SK-N-SH (cell line): ENCODE results near the gene PPP1R27. TPM values are rescaled to one million over a fixed set of nuclear protein-coding genes. Genes with fewer than 3 reads are reported as not detected.

Experiments used
- CTCF ChIA-PET: fragments of 300-600, 350-600 bp; formaldehyde crosslinking; extraction: SDS; loops from one replicate; lab custom pipeline; 2021; lab: Yijun Ruan, JAX
- POLR2A ChIA-PET: fragments of 350-600 bp; sonication (Branson Sonifier 250); formaldehyde crosslinking; extraction: SDS; loops from one replicate; lab custom pipeline; 2020; ENCODE audit warnings: antibody characterized with exemption, inconsistent platforms; lab: Yijun Ruan, JAX
- DNase-seq: peaks from one replicate; pipeline ENCODE4 v3.0.0; 2012
- H2AFZ ChIP-seq: fragments of 200-600 bp; sonication (generic); 2 replicates; pipeline ENCODE4 v1.8.1; 2016; ENCODE audit warnings: antibody characterized with exemption, mild to moderate bottlenecking, low read depth
- H3F3A ChIP-seq: fragments of 200-600 bp; sonication (generic); replicated peaks from 2 replicates; pipeline ENCODE3; 2016; ENCODE audit warnings: antibody characterized with exemption, mild to moderate bottlenecking; ENCODE audit not compliant: insufficient read depth
- H3K27ac ChIP-seq, 2 experiments: fragments of 200-500 bp in 1 of 2; fragments of 200-600 bp in 1 of 2; sonication (Bioruptor generic) in 1 of 2; sonication (generic), shearing (Covaris generic) in 1 of 2; 2 replicates each; pipeline versions ENCODE4 v1.5.1 to v1.6.1; 2014 to 2016; ENCODE audit warnings: low read depth in 2 of 2, inconsistent platforms in 1 of 2, low read length in 1 of 2, mild to moderate bottlenecking in 1 of 2, mixed read lengths in 1 of 2
- H3K27me3 ChIP-seq: fragments of 200-600 bp; sonication (generic), shearing (Covaris generic); 2 replicates; pipeline ENCODE4 v1.6.1; 2016; ENCODE audit warnings: mixed run types; ENCODE audit not compliant: insufficient read depth
- H3K36me3 ChIP-seq, 2 experiments: fragments of 200-500 bp in 1 of 2; fragments of 200-600 bp in 1 of 2; sonication (Bioruptor generic) in 1 of 2; sonication (generic) in 1 of 2; replicated peaks in 1 of 2; 2 replicates each; pipeline versions ENCODE3 to v1.5.1; 2014 to 2016; ENCODE audit warnings: low read length in 1 of 2, mild to moderate bottlenecking in 1 of 2; ENCODE audit not compliant: insufficient read depth in 2 of 2, control insufficient read depth in 1 of 2
- H3K4me1 ChIP-seq, 2 experiments: fragments of 200-500 bp in 1 of 2; fragments of 200-600 bp in 1 of 2; sonication (Bioruptor generic) in 1 of 2; sonication (generic), shearing (Covaris generic) in 1 of 2; 2 replicates each; pipeline versions ENCODE4 v1.5.1 to v1.6.1; 2014 to 2016; ENCODE audit warnings: low read depth in 1 of 2, low read length in 1 of 2, mixed run types in 1 of 2; ENCODE audit not compliant: insufficient read depth in 2 of 2, control insufficient read depth in 1 of 2
- H3K4me2 ChIP-seq: fragments of 200-600 bp; sonication (generic), shearing (Covaris generic); 2 replicates; pipeline ENCODE4 v1.6.1; 2017; ENCODE audit warnings: mixed run types
- H3K4me3 ChIP-seq, 2 experiments: fragments of 200-500 bp in 1 of 2; fragments of 200-600 bp in 1 of 2; sonication (Bioruptor generic) in 1 of 2; sonication (generic), shearing (Covaris generic) in 1 of 2; 2 replicates each; pipeline versions ENCODE4 v1.5.1 to v1.8.1; 2014 to 2016; ENCODE audit warnings: low read depth in 2 of 2, inconsistent platforms in 1 of 2, low read length in 1 of 2, mild to moderate bottlenecking in 1 of 2, mixed read lengths in 1 of 2, moderate library complexity in 1 of 2
- H3K79me2 ChIP-seq: fragments of 200-600 bp; sonication (generic); 2 replicates; pipeline ENCODE4 v1.8.1; 2017; ENCODE audit warnings: mild to moderate bottlenecking; ENCODE audit not compliant: insufficient read depth
- H3K9ac ChIP-seq: fragments of 200-600 bp; sonication (generic); 2 replicates; pipeline ENCODE4 v1.6.1; 2017; ENCODE audit warnings: mixed run types
- H3K9me2 ChIP-seq: fragments of 200-600 bp; sonication (generic); 2 replicates; pipeline ENCODE4 v1.6.1; 2017; ENCODE audit warnings: mixed run types
- H3K9me3 ChIP-seq: fragments of 200-600 bp; sonication (generic); 2 replicates; pipeline ENCODE4 v1.6.1; 2017; ENCODE audit warnings: mixed run types, mild to moderate bottlenecking, moderate library complexity
- H4K20me1 ChIP-seq: fragments of 200-600 bp; sonication (generic); 2 replicates; pipeline ENCODE4 v1.6.1; 2017; ENCODE audit warnings: mild to moderate bottlenecking, mixed run types; ENCODE audit not compliant: insufficient read depth
- CTCF ChIP-seq: fragments of 200-600 bp; sonication (generic); IDR thresholded peaks from 2 replicates; pipeline ENCODE4 v1.6.1; 2017; ENCODE audit warnings: antibody characterized with exemption, mild to moderate bottlenecking, moderate library complexity
- ELF1 ChIP-seq: IDR thresholded peaks from 2 replicates; pipeline ENCODE4 v1.4.0; 2012
- EP300 ChIP-seq, 2 experiments: IDR thresholded peaks; 2 replicates each; pipeline versions ENCODE4 v1.4.0 to v1.6.1; 2012; ENCODE audit warnings: borderline replicate concordance in 1 of 2, low read depth in 1 of 2, low read length in 1 of 2
- FOSL2 ChIP-seq: IDR thresholded peaks from 2 replicates; pipeline ENCODE4 v1.4.0; 2012; ENCODE audit warnings: low read depth, mild to moderate bottlenecking, moderate library complexity, borderline replicate concordance
- FOXM1 ChIP-seq: IDR thresholded peaks from 2 replicates; pipeline ENCODE4 v1.4.0; 2012; ENCODE audit warnings: low read depth, mild to moderate bottlenecking
- GABPA ChIP-seq: IDR thresholded peaks from 2 replicates; pipeline ENCODE4 v1.4.0; 2012; ENCODE audit warnings: low read depth, mild to moderate bottlenecking
- GATA2 ChIP-seq: sonication (generic); formaldehyde crosslinking; IDR thresholded peaks from 2 replicates; pipeline ENCODE4 v1.5.0; 2020; ENCODE audit warnings: mild to moderate bottlenecking, missing genetic modification reagents
- JUND ChIP-seq: IDR thresholded peaks from 2 replicates; pipeline ENCODE4 v1.4.0; 2012
- MEF2A ChIP-seq: IDR thresholded peaks from 2 replicates; pipeline ENCODE4 v1.4.0; 2012; ENCODE audit warnings: low read depth, borderline replicate concordance
- NFIC ChIP-seq: IDR thresholded peaks from 2 replicates; pipeline ENCODE4 v1.4.0; 2012; ENCODE audit warnings: borderline replicate concordance
- NRF1 ChIP-seq: IDR thresholded peaks from 2 replicates; pipeline ENCODE4 v1.6.1; 2012; ENCODE audit warnings: low read depth, mild to moderate bottlenecking, low read length
- RCOR1 ChIP-seq: fragments of 150-350 bp; IDR thresholded peaks from 2 replicates; pipeline ENCODE4 v1.6.1; 2017; ENCODE audit warnings: antibody characterized with exemption, low read length
- RXRA ChIP-seq: IDR thresholded peaks from 2 replicates; pipeline ENCODE4 v1.4.0; 2012; ENCODE audit warnings: low read depth, mild to moderate bottlenecking, borderline replicate concordance
- SIN3A ChIP-seq: IDR thresholded peaks from 2 replicates; pipeline ENCODE4 v1.6.1; 2012; ENCODE audit warnings: low read depth, mild to moderate bottlenecking, low read length, moderate library complexity, borderline replicate concordance
- SMC3 ChIP-seq: IDR thresholded peaks from 2 replicates; pipeline ENCODE4 v1.6.1; 2012; ENCODE audit warnings: low read depth, low read length, improper control_type of control experiment
- TAF1 ChIP-seq: IDR thresholded peaks from 2 replicates; pipeline ENCODE4 v1.6.1; 2012; ENCODE audit warnings: low read depth, mild to moderate bottlenecking, low read length, moderate library complexity, borderline replicate concordance
- TEAD4 ChIP-seq: IDR thresholded peaks from 2 replicates; pipeline ENCODE4 v1.4.0; 2012; ENCODE audit warnings: mild to moderate bottlenecking, borderline replicate concordance; ENCODE audit not compliant: insufficient read depth
- YY1 ChIP-seq: IDR thresholded peaks from 2 replicates; pipeline ENCODE4 v1.4.0; 2012; ENCODE audit warnings: low read depth, mild to moderate bottlenecking
- ZBTB33 ChIP-seq: IDR thresholded peaks from 2 replicates; pipeline ENCODE4 v1.4.0; 2012; ENCODE audit warnings: low read depth, borderline replicate concordance
- WGBS: methylation state at CpG from one replicate; pipeline ENCODE4 v1.1.6; 2017; ENCODE audit warnings: low lambda C conversion rate; 5-methylcytosine and 5-hydroxymethylcytosine counted together
- polyA plus RNA-seq, 3 experiments: library from polyadenylated mRNA; depleted of rRNA; stranded (reverse); fragments of >200 nt; gene quantifications; 2 replicates each; pipeline ENCODE4 v1.2.3, GENCODE V29; 2012

The PPP1R27 gene
- polyA plus RNA-seq, 1 of the 3 experiments (the other 2 are of a cell fraction) = 0.07 TPM

- CTCF ChIA-PET = interaction anchor here (1.5 to 7.3 kb wide), 2 partner anchors 18 to 75 kb away, joined by 5 to 60 read pairs; no protein-coding TSS in a partner anchor
- Histone ChIP-seq H3K9ac (no peak overlapping the region), H3K27ac (no peak overlapping the region), H3K4me1 (peaks cover 0 to 35% of the 10 kb centered on the region in 2 experiments; a peak in 1 of 4 replicates), H3K27me3 (peaks cover 65% of the 10 kb centered on the region), H4K20me1 (no peaks in the 10 kb centered on the region), H3K9me3 (no peaks in the 10 kb centered on the region), H2AFZ (no peak overlapping the region), H3K9me2 (no peaks in the 10 kb centered on the region), H3F3A (no peaks in the 10 kb centered on the region), H3K4me3 (no peak overlapping the region), H3K36me3 (no peaks in the 10 kb centered on the region), H3K4me2 (no peak overlapping the region), H3K79me2 (no peaks in the 10 kb centered on the region)
- TF ChIP-seq SIN3A (no peak), GATA2 (CRISPR knock-in tag) (no peak), RXRA (no peak), FOXM1 (no peak), GABPA (no peak), TAF1 (no peak), YY1 (no peak), RCOR1 (no peak), ELF1 (no peak), ZBTB33 (no peak), TEAD4 (no peak), NRF1 (no peak), CTCF (no peak), EP300 (IDR thresholded peaks at IDR 0.05; ENCODE audit: borderline replicate concordance in 1 of 2, low read depth in 1 of 2, low read length in 1 of 2) (no peak), SMC3 (no peak), MEF2A (no peak), NFIC (no peak), JUND (no peak), FOSL2 (no peak)
- WGBS = 40% methylated on average over 7 of the region's 7 CpGs
- no peak for DNase-seq
- POLR2A ChIA-PET = no interaction called here
These were observed 25.3 kb downstream of the PPP1R27 start for GRCh38 chr17:81809556-81809998.
